ENCODE measurements around the gene REM2.

DNA sequence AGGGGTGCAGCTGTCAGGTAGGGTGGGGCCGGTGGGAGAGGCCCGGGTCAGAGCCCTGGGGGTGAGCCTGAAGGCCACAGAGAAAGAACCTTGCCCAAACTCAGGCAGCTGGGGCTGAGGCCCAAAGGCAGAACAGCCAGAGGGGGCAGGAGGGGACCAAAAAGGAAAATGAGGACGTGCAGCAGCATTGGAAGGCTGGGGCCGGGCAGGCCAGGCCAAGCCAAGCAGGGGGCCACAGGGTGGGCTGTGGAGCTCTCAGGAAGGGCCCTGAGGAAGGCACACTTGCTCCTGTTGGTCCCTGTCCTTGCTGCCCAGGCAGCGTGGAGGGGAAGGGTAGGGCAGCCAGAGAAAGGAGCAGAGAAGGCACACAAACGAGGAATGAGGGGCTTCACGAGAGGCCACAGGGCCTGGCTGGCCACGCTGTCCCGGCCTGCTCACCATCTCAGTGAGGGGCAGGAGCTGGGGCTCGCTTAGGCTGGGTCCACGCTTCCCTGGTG is 36.2 kb upstream of the REM2 start:
- TF ChIP-seq, protein P1, sequence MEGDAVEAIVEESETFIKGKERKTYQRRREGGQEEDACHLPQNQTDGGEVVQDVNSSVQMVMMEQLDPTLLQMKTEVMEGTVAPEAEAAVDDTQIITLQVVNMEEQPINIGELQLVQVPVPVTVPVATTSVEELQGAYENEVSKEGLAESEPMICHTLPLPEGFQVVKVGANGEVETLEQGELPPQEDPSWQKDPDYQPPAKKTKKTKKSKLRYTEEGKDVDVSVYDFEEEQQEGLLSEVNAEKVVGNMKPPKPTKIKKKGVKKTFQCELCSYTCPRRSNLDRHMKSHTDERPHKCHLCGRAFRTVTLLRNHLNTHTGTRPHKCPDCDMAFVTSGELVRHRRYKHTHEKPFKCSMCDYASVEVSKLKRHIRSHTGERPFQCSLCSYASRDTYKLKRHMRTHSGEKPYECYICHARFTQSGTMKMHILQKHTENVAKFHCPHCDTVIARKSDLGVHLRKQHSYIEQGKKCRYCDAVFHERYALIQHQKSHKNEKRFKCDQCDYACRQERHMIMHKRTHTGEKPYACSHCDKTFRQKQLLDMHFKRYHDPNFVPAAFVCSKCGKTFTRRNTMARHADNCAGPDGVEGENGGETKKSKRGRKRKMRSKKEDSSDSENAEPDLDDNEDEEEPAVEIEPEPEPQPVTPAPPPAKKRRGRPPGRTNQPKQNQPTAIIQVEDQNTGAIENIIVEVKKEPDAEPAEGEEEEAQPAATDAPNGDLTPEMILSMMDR (conservative IDR thresholded peaks at IDR 0.05; ENCODE audit: low read depth, low read length) = no peak
- no peak for TF ChIP-seq EZH2 (IDR thresholded peaks at IDR 0.05; ENCODE audit: low read length, unreplicated experiment)
- no peak for TF ChIP-seq EZH2phosphoT487 (IDR thresholded peaks at IDR 0.05; ENCODE audit: borderline replicate concordance, low read length)
